Measurements from ENCODE around the gene ELOF1.
A peak's percentile ranks its signal among the peaks of the same experiment; 100 is the strongest.
"Not testable (repeated sequence)": the region's sequence is repeated elsewhere in the genome, so short reads cannot be mapped to it uniquely, and the experiment has no call there.

The ELOF1 gene

GRCh38 chr19:11558881-11559828 is at the start of gene ELOF1:
Gene ELOF1 (minus strand): TSS chr19:11559230. CDS start chr19:11554347, 4,883 bp downstream.
- peak; percentile 99 for DNase-seq

- DNase-seq, result no peak
Measured at GRCh38 chr19:11606484-11606883, 47.5 kb upstream of the ELOF1 start.

- peak; percentile 26 for DNase-seq
Measured at GRCh38 chr19:11599704-11600103, 40.7 kb upstream of the ELOF1 start.

GRCh38 chr19:11598746-11599145 is 39.7 kb upstream of the ELOF1 start:
- DNase-seq, result no peak

- no peak for DNase-seq
Measured at GRCh38 chr19:11598103-11598483, 39.1 kb upstream of the ELOF1 start.

GRCh38 chr19:11597202-11598102 is 38.4 kb upstream of the ELOF1 start, which contains the start of gene ZNF627:
Gene ZNF627 (plus strand): TSS chr19:11597483. CDS start chr19:11597628, 145 bp downstream.
- peak; percentile 100 for DNase-seq

- no peak for DNase-seq
Measured at GRCh38 chr19:11596156-11596555, 37.1 kb upstream of the ELOF1 start.

- DNase-seq, result no peak
Measured at GRCh38 chr19:11594084-11594483, 35.1 kb upstream of the ELOF1 start.

GRCh38 chr19:11587975-11588631 is 29.1 kb upstream of the ELOF1 start:
- DNase-seq, result no peak

- peak; percentile 84 for DNase-seq
Measured at GRCh38 chr19:11587302-11587974, 28.4 kb upstream of the ELOF1 start.

- no peak for DNase-seq
Measured at GRCh38 chr19:11586331-11586730, 27.3 kb upstream of the ELOF1 start.

- DNase-seq, result peak; percentile 67
Measured at GRCh38 chr19:11581740-11582139, 22.7 kb upstream of the ELOF1 start.

- no peak for DNase-seq
Measured at GRCh38 chr19:11580116-11580515, 21.1 kb upstream of the ELOF1 start.

GRCh38 chr19:11578258-11579142 is 19.5 kb upstream of the ELOF1 start:
- peak; percentile 47 for DNase-seq

GRCh38 chr19:11577451-11578257 is 18.6 kb upstream of the ELOF1 start, which contains the start of gene ACP5:
Gene ACP5 (minus strand): TSS chr19:11577645. CDS start chr19:11577317, 328 bp downstream.
- no peak for DNase-seq

GRCh38 chr19:11576227-11576626 is 17.2 kb upstream of the ELOF1 start:
- no peak for DNase-seq

- no peak for DNase-seq
Measured at GRCh38 chr19:11574689-11575088, 15.7 kb upstream of the ELOF1 start.

- not testable (repeated sequence) for DNase-seq
Measured at GRCh38 chr19:11573763-11574162, 14.7 kb upstream of the ELOF1 start.

- DNase-seq, result not testable (repeated sequence)
Measured at GRCh38 chr19:11573354-11573753, 14.3 kb upstream of the ELOF1 start.

GRCh38 chr19:11570039-11570462 is 11.0 kb upstream of the ELOF1 start:
- no peak for DNase-seq
